OCI-LY3 (cell line): ENCODE results near the gene KIAA1586.

Source experiments
- H2AFZ ChIP-seq: fragments of 200-600, 300-600 bp; shearing (Covaris generic); 2 replicates; pipeline ENCODE4 v1.6.0; 2014; ENCODE audit warnings: antibody characterized with exemption, low read depth, low read length
- H3K27ac ChIP-seq: fragments of 200-600, 300-600 bp; sonication (generic); 2 replicates; pipeline ENCODE4 v1.5.1; 2014; ENCODE audit warnings: mild to moderate bottlenecking, low read length, moderate library complexity, mixed read lengths
- H3K27me3 ChIP-seq: fragments of 200-600, 300-600 bp; sonication (generic); 2 replicates; pipeline ENCODE4 v1.6.1; 2014; ENCODE audit warnings: low read depth, low read length, mixed read lengths
- H3K36me3 ChIP-seq: fragments of 200-600, 300-600 bp; sonication (generic); replicated peaks from 2 replicates; pipeline ENCODE3; 2014; ENCODE audit warnings: low read depth, low read length, mixed read lengths
- H3K4me1 ChIP-seq: fragments of 300-600, 200-600 bp; sonication (generic); 2 replicates; pipeline ENCODE4 v1.6.1; 2014; ENCODE audit warnings: low read length, mixed read lengths
- H3K4me2 ChIP-seq: fragments of 200-600, 300-600 bp; sonication (generic); 2 replicates; pipeline ENCODE4 v1.6.1; 2014; ENCODE audit warnings: low read length, mixed read lengths
- H3K4me3 ChIP-seq: fragments of 300-600, 200-600 bp; sonication (generic); 2 replicates; pipeline ENCODE4 v1.5.1; 2014; ENCODE audit warnings: antibody characterized with exemption, mild to moderate bottlenecking, low read length, moderate library complexity
- H3K79me2 ChIP-seq: fragments of 300-600, 200-600 bp; shearing (Covaris generic); 2 replicates; pipeline ENCODE4 v1.6.1; 2014; ENCODE audit warnings: mild to moderate bottlenecking, low read length, mixed read lengths
- H3K9ac ChIP-seq: fragments of 300-600, 200-600 bp; shearing (Covaris generic); 2 replicates; pipeline ENCODE4 v1.6.0; 2014; ENCODE audit warnings: mild to moderate bottlenecking, low read length, moderate library complexity
- H3K9me3 ChIP-seq: fragments of 200-600, 300-600 bp; shearing (Covaris generic); 2 replicates; pipeline ENCODE4 v1.6.1; 2014; ENCODE audit warnings: low read length, mixed read lengths; ENCODE audit not compliant: insufficient read depth
- H4K20me1 ChIP-seq: fragments of 200-600, 300-600 bp; sonication (generic); 2 replicates; pipeline ENCODE4 v1.6.1; 2016; ENCODE audit warnings: low read length, mixed read lengths; ENCODE audit not compliant: insufficient read depth
- EZH2phosphoT487 ChIP-seq: fragments of 200-600 bp; shearing (Covaris generic); IDR thresholded peaks from 2 replicates; pipeline ENCODE4 v1.6.1; 2018; ENCODE audit warnings: antibody characterized with exemption, mixed run types, low read depth
- TF ChIP-seq, protein P1 (sequence below): fragments of 200-600, 300-600 bp; sonication (generic); IDR thresholded peaks from 2 replicates; pipeline ENCODE4 v1.5.1; 2014; ENCODE audit warnings: antibody characterized with exemption, low read length, low read depth

Gene KIAA1586

DNA sequence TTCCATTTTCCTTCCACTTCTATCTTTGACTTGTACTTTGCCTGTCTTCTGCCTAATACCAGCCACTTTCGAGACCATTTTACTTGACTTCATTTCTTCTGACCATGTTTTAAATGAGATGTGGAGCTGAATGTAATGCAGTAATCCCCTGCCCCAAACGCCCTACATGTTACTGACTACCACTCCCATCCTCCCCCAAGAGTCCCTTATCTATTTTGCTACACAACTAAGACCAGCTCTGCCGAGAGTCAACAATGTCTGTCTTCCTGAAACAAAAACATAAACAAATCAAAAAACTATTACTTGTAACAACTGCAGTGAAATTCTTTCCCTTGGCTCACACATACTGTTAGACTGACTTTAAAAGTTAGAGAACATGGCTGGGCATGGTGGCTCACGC lies 27.1 kb upstream of the KIAA1586 start:
- TF ChIP-seq, protein P1, sequence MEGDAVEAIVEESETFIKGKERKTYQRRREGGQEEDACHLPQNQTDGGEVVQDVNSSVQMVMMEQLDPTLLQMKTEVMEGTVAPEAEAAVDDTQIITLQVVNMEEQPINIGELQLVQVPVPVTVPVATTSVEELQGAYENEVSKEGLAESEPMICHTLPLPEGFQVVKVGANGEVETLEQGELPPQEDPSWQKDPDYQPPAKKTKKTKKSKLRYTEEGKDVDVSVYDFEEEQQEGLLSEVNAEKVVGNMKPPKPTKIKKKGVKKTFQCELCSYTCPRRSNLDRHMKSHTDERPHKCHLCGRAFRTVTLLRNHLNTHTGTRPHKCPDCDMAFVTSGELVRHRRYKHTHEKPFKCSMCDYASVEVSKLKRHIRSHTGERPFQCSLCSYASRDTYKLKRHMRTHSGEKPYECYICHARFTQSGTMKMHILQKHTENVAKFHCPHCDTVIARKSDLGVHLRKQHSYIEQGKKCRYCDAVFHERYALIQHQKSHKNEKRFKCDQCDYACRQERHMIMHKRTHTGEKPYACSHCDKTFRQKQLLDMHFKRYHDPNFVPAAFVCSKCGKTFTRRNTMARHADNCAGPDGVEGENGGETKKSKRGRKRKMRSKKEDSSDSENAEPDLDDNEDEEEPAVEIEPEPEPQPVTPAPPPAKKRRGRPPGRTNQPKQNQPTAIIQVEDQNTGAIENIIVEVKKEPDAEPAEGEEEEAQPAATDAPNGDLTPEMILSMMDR, result no peak
- TF ChIP-seq EZH2phosphoT487, result no peak
- no peak overlapping the region for H2AFZ ChIP-seq
- H3K36me3 ChIP-seq, result peaks cover under 1% of the 10 kb centered on the region
- no peak overlapping the region for H3K4me3 ChIP-seq
- H3K79me2 ChIP-seq, result no peaks in the 10 kb centered on the region
- no peaks in the 10 kb centered on the region for H3K4me1 ChIP-seq
- no peak overlapping the region for H3K9ac ChIP-seq
- H3K27me3 ChIP-seq, result no peaks in the 10 kb centered on the region
- H4K20me1 ChIP-seq, result no peaks in the 10 kb centered on the region
- H3K27ac ChIP-seq, result no peak overlapping the region
- no peak overlapping the region for H3K4me2 ChIP-seq
- peaks cover 9% of the 10 kb centered on the region; the same call in 1 of the 2 replicates for H3K9me3 ChIP-seq

DNA sequence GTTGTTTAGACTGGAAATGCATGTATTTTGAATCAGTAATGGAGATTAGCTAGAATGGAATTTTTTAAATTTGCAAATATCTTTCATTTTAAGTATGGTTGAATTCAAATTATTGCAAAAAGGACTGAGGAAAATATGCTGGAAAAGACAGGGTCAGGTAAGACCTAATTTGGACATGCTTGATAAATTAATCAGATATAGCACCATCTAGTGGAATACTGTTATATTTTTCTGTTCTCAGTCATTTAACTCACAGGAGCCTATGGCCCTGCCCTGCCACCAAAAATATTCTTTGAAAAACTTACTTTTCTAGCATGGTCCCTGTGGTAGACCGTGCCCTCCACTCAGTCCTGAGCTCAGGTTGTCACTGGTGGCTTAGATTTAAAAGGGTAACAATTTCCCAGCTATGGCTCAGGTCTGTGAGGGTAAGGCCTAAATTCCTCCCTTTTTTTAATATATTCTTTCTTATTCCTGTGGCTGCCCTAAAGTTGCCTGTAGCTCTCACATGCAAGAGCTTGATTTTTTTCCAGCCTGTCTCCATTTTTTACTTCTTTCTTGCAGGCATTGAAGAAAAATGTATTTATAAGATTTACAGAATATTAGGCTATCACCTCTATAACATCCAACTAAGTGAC lies 25.3 kb upstream of the KIAA1586 start:
- Histone ChIP-seq H3K27ac (no peak overlapping the region), H3K36me3 (peaks cover 8% of the 10 kb centered on the region), H3K9ac (no peak overlapping the region), H4K20me1 (no peaks in the 10 kb centered on the region), H3K4me1 (no peaks in the 10 kb centered on the region), H3K4me2 (no peak overlapping the region), H3K27me3 (no peaks in the 10 kb centered on the region), H3K79me2 (no peaks in the 10 kb centered on the region), H3K9me3 (peaks cover 26% of the 10 kb centered on the region), H3K4me3 (no peak overlapping the region), H2AFZ (peak overlapping the region; percentile 34; the same call in 1 of the 2 replicates)
- no peak for TF ChIP-seq EZH2phosphoT487
- TF ChIP-seq, protein P1, result peak; percentile 70

DNA sequence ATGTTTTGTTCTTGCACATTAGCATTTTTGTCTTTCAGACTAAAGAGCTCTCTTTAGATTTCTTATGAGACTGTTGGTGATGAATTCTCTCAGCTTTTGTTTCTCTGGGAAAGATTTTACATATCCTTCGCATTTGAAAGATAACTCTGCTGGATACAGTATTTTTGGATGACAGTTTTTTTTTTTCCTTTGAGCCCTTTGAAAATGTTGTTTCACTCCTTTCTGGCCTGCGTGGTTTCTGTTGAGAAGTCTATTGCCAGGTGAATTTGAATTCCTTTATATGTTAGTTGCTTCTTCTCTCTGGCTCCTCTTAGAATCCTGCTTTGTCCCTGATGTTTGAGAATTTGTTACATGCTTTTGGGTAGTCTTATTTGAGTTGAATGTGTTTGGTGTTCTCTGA lies 22.2 kb upstream of the KIAA1586 start:
- Histone ChIP-seq H3K79me2 (no peaks in the 10 kb centered on the region), H3K27ac (no peak overlapping the region), H4K20me1 (no peaks in the 10 kb centered on the region), H3K27me3 (no peaks in the 10 kb centered on the region), H2AFZ (no peak overlapping the region), H3K9ac (no peak overlapping the region), H3K9me3 (peaks cover 34% of the 10 kb centered on the region), H3K4me3 (no peak overlapping the region), H3K36me3 (peaks cover 8% of the 10 kb centered on the region), H3K4me1 (no peaks in the 10 kb centered on the region), H3K4me2 (no peak overlapping the region)
- TF ChIP-seq EZH2phosphoT487, result no peak
- TF ChIP-seq, protein P1, result no peak

DNA sequence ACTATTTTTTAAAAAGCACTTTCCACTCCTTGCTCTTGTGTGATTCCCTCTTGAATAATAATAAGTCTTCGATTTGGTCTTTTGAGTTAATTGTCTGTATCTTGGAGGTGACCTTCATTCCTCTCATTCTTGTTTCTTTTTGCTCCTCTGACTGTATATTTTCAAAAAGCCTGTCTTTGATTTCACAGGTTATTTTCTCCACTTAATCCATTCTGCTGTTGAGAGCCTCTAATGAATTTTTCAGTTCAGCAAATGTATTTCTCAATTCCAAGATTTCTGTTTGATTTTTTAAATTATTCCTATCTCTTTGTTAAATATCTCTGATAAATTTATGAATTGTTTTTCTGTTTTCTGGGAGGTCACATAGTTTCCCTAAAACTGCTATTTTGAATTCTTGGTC lies 21.7 kb upstream of the KIAA1586 start:
- Histone ChIP-seq H3K9me3 (peaks cover 34% of the 10 kb centered on the region), H3K36me3 (peaks cover 8% of the 10 kb centered on the region), H3K27ac (no peak overlapping the region), H3K4me3 (no peak overlapping the region), H3K4me1 (no peaks in the 10 kb centered on the region), H3K79me2 (no peaks in the 10 kb centered on the region), H4K20me1 (no peaks in the 10 kb centered on the region), H3K4me2 (no peak overlapping the region), H3K27me3 (no peaks in the 10 kb centered on the region), H2AFZ (no peak overlapping the region), H3K9ac (no peak overlapping the region)
- TF ChIP-seq, protein P1, result no peak
- TF ChIP-seq EZH2phosphoT487, result no peak
